NCI-H2196 treated with DMSO at 0.1 percent for 48 hours (cell line): ENCODE measurements around the gene ANO8.
"Not testable (repeated sequence)": the region's sequence is repeated elsewhere in the genome, so short reads cannot be mapped to it uniquely, and the experiment has no call there.

Source experiments
- DNase-seq: peaks from one replicate; lab custom pipeline; 2025; ENCODE audit not compliant: unreplicated experiment; lab: John Stamatoyannopoulos, UW

The ANO8 gene, protein sequence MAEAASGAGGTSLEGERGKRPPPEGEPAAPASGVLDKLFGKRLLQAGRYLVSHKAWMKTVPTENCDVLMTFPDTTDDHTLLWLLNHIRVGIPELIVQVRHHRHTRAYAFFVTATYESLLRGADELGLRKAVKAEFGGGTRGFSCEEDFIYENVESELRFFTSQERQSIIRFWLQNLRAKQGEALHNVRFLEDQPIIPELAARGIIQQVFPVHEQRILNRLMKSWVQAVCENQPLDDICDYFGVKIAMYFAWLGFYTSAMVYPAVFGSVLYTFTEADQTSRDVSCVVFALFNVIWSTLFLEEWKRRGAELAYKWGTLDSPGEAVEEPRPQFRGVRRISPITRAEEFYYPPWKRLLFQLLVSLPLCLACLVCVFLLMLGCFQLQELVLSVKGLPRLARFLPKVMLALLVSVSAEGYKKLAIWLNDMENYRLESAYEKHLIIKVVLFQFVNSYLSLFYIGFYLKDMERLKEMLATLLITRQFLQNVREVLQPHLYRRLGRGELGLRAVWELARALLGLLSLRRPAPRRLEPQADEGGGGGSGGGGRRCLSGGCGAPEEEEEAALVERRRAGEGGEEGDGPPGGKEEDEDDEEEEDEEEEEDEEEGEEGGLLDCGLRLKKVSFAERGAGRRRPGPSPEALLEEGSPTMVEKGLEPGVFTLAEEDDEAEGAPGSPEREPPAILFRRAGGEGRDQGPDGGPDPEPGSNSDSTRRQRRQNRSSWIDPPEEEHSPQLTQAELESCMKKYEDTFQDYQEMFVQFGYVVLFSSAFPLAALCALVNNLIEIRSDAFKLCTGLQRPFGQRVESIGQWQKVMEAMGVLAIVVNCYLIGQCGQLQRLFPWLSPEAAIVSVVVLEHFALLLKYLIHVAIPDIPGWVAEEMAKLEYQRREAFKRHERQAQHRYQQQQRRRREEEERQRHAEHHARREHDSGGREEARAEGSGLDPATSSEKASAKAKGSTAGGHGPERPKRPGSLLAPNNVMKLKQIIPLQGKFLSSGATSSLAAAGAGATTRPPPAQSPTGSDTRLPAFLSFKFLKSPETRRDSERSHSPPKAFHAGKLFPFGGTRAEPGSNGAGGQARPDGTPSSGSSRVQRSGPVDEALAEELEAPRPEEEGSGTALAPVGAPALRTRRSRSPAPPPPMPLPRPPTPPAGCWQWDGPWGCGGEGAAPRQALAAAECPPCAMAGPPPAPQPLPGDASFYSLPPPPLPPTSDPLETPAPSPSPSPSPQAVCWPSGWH

DNA sequence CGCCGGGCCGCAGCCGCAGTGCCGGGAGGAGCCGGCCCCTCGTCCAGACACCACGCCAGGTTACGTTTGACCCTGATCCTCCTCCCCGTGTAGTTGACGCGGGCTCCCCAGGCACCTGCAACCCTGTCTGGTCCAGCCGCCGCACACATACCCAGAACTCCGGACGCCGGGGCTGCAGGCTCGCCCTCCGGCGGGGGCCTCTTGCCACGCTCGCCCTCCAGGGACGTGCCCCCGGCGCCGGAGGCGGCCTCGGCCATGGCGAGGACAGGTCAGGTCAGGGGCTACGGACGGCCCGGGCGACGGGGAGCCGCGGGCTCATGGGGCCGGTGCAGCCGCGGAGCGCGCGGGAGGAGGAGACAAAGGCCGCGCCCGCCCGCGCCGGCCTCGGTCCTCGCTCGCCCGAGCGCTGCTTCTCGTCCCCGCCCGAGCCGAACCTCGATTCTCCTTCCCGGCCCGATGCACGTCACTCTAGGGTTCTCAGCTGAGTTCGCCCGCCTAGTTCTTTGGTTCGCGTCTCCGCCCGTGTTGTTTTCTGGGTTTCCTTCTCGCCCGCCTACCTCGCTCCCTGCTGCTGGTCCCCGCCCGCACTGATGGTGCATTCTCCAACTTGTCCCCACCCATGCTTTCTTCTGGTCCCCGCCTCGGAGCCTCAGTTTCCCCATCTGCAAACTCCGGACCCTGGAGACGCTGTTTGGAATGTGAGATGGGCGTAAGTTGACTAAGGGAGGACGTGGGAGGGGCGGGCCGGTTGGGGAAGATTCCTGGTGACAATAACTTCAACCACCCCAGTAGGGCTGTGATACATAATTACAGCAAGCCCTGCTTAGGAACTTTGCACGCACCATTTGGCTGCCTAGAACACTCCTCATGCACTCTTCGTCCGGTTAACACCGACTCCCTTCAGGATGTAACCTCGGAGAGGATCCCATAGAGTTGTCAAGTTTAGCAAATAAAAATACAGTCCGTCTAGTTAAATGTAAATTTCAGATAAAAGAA lies at the start of gene ANO8:
Gene ANO8, minus strand, starts transcription at position 442 of the 996 bp plus-strand sequence. Its CDS starts 185 bp downstream, at position 257.
- DNase-seq: peak; percentile 98

DNA sequence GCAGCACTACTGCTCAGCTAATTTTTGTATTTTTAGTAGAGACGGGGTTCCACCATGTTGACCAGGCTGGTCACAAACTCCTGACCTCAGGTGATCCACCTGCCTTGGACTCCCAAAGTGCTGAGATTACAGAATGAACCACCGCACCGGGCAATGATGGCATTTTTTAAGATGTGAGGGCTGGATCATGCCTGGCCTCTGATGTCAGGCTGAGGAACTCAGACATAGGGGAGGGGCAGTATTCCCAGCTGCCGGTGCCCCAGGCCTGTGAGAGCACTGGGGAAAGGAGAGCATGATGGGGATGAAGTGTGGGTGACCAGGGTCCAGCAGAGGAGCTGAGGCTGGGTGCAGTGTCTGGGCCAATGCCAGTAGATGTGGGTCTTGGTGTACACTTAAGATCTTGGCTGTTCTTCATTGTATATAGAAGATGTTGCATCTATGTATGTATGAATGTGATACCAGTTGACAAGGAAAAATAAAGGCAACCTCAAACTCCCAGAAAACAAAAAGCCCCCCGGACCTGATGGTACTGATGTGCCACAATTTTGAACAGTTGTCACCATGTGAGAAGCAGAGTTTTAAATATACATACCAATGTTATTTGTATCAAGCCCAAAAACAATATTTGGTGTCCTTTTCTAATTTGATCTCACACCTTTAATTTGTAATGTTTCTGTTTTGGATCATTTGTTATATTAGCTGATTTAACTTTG lies 45.9 kb upstream of the ANO8 start:
- no peak for DNase-seq

DNA sequence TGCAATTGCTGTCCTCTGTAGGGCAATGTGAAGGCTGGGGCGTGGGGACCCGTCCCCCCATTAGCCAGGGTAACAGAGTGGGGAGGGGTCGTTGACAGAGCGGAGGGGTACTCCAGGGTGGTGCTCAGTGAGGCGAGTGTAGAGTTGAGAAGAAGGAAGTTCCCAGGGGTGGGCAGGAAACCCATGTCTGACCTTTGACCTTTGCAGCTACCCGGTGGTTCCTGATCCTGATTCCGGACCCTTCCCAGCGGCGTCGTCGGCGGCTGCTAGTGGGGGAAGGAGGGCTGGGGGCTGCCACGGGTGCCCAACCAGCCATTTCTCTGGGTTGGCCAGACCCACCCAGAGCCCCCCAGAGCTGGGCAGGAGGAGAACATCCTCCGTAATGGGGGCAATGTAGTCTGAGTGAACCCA lies 44.6 kb upstream of the ANO8 start:
- DNase-seq: no peak

DNA sequence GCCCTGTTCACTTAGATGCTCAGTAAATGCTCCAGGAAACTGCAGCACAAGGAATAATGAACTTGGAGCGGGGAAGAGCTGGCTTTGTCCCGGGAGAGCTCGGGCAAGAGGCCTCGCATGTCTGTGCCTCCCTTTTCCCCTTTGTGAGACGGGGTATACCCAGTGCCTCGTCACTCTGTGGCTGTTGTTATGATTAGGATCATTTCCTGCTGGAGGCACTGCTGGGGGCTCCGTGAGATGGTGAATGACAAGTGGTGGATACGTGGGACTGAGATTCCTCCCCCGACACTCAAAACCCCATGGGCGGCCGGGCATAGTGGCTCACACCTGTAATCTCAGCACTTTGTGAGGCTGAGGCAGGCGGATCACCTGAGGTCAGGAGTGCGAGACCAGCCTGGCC lies 43.6 kb upstream of the ANO8 start:
- DNase-seq: no peak

DNA sequence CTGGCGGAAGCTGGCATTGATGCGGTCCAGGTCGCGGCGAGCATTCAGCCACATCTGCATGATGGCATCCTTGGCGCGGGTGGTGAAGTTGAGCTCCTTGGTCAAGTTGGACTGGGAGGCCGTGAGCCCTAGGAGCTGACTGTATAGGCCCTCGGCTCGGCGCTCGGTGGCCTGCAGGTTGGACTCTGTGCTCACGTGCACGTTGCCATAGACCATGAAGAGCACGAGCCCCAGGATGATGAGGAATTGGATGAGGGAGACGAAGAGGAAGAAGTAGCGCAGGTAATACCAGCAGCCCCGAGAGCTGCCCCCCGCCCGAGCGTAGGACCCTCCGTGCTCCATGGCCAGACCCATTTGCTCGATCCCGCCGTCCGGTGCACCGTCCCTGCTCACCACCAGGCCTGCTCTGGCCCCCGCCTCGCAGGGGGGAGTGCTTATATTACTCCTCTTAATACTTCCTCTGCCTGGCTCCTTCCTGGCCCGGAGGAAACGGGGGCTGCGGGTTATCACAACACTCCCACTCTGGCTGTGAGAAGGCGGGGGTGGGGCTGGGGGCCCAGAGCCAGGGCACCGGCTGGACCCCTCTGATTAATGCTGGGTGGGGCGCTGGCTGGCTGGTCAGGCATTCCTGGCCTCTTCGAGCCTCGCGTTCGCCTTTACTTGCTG lies 42.4 kb upstream of the ANO8 start, which contains the start of gene PLVAP:
Gene PLVAP, minus strand, starts transcription at position 408 of the 666 bp plus-strand sequence. Its CDS starts 54 bp downstream, at position 354.
- DNase-seq: no peak

DNA sequence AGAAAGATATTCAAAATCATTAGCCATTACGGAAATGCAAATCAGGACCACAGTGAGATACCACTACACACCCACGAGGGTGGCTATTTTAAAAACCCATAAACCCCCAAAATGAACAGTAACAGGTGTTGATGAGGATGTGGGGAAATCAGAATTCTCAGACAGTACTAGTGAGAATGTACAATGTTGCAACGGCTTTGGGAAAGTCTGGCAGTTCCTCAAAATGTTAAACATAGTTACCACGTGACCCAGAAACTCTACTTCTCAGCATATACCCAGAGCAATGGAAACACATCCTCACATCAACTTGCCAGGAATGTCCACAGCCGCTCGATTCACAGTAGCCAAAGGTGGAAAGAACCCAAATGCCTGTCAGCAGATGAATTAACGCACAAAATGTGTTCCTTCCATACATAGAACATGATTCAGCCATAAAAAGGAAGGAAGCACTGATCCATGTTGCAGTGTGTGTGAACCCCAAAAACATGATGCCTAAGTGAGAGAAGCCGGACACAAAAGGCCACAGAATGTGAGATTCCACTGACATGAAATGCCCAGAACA lies 35.5 kb upstream of the ANO8 start:
- DNase-seq: no peak

DNA sequence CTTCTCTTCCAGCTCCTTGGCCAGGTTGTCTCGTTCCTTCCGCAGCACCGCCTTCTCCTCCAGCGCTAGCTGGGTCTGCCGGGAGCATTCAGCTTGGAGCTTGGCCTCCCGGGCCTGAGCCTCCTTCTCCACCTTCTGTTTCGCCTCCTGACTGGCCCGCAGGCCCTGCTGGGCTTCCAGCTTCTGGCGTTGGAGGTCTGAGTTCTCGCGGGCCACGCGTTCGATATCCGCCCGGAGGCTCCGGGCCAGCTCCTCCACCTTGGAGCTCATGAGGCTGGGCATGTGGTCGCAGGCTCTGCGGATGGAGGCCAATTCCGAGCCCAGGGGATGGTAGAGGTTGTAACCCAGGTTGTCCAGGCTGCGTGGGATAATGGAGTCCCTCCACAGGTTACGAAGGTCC lies 30.7 kb upstream of the ANO8 start:
- DNase-seq: no peak

DNA sequence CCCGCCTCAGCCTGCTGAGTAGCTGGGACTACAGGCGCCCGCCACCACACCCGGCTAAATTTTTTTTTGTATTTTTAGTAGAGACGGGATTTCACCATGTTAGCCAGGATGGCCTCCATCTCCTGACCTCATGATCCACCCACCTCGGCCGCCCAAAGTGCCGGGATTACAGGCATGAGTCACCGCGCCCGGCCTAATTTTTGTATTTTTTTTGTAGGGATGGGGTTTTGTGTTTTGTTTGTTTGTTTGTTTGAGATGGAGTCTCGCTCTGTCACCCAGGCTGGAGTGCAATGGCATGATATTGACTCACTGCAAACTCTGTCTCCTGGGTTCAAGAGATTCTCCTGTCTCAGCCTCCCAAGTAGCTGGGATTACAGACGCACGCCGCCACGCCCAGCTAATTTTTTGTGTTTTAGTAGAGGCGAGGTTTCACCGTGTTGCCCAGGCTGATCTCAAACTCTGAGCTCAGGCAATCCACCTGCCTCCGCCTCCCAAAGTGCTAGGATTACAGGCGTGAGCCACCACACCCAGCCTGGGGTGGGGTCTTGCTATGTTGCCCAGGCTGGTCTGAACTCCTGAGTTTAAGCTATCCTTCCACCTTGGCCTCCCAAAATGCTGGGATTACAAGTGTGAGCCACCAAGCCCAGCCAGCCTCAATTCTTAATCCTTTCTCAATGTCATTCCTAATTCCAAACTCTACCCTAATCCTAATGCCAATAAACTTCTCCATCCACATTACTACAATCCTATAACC lies 29.4 kb upstream of the ANO8 start:
- DNase-seq: not testable (repeated sequence)

DNA sequence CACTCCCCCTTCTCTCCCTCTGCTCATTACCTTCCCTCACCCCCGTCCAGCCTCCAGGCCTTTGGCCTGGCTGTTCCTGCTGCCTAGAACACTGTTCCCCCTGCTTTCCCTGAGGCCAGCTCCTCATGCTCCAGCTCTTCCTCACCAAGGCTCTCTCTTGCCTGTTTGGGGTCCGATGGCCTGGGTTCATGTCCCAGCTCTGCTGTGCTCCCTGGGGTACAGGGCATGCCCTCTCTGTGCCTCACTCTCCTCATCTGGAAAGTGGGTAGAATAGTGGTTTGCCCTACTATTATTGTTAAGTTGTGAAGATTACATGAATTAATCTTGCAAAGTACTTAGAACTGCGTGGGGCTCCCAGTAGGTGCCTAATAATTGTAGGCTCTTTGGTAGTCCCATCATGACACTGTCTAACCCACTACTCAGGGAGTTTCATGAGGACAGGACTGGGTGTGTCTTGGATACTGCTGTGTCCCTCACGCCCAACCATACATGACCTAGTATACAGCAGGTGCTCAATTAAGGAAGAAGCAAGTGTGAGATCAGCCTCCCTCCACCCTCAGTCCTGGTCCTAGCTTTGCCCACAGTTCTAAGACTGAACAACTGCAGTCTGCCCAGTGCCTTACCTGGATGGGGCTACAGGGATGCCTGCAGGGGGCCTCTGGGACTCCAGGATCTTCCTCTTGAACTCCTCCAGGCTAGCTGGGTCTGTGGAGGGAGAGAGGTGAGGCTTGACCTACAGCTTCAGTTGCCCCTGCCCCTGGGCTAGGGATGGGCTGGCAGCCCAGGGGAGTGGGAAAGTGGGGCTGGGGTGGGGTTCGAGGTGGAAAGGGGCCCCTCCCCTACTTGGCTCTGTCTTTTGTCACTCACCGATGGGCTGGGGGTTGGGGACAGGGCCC lies 25.5 kb upstream of the ANO8 start:
- DNase-seq: no peak

DNA sequence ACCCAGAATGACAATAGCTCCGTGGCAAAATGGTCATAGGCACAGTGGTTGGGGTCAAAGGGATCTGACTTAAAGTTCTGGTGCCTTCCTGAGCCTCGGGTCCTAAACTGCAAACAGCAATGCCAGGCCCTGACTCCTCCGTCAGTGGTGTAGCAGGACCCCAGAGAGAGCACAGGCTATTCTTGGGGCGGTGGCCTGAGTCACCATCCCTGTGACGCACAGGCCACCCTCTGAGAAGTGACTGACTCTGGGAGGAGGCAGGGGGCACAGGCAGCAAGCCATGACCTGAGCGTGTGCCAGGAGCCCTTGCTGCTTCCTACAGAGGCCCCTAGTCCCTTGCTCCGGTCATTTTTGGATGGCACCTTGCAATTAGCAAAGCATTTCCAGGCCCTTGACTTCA lies 23.7 kb upstream of the ANO8 start:
- DNase-seq: no peak

DNA sequence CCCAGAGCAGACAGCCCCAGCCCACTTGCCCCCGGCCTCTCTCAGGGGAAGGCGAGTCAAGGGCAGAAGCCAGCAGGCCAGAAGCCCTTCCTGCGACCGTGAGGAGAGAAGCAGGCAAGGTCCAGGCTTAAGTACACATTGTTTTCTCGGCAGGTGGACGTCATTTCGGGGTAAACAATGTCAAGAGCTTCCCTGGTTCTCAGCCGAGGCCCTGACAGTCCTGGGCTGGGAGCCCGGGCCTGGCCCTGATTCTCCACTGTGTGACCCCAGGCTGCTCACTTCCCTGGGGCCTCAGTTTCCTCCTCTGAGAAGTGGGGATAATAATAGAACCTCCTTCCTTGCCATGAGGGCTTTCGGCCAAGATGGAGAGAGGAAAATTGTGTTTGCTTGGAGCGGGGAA lies 23.1 kb upstream of the ANO8 start:
- no peak for DNase-seq

DNA sequence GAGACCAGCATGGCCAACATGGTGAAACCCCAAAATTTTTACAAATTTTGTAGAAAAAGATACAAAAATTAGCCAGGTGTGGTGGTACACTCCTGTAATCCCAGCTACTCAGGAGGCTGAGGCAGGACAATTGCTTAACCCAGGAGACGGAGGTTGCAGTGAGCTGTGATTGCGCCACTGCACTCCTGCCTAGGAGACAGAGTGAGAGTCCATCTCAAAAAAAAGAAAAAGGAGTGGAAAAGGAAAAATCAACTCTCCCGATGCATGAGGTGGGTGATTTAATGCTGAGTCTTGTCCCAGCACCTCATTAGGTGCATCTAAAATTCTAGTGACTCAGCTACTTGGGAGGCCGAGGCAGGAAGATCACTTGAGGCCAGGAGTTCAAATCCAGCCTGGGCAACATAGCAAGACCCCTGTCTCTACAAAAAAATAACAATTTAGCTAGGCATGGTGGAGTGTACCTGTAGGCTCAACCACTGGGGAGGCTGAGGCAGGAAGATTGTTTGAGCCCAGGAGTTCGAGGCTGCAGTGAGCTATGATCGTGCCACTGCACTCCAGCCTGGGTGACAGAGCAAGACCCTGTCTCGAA lies 22.5 kb upstream of the ANO8 start:
- no peak for DNase-seq

DNA sequence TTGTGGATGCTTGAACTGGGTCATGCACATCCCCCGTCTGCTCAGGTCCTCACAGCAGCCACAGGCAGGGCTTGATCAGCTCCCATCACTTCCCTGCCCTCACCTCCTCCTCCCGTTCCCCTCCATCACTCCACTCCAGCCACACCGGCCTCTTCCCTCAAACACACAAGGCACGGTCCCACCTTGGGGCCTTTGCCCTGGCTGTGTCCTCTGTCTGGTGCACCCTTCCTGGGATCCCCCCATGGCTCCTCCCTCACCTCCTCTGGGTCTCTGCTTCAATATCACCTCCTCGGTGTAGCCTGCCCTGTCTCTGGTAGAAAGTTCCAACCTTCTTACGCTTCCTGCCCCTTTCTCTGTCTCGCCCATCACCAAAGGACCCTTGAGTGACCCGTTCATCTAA lies 18.7 kb upstream of the ANO8 start:
- DNase-seq: no peak

DNA sequence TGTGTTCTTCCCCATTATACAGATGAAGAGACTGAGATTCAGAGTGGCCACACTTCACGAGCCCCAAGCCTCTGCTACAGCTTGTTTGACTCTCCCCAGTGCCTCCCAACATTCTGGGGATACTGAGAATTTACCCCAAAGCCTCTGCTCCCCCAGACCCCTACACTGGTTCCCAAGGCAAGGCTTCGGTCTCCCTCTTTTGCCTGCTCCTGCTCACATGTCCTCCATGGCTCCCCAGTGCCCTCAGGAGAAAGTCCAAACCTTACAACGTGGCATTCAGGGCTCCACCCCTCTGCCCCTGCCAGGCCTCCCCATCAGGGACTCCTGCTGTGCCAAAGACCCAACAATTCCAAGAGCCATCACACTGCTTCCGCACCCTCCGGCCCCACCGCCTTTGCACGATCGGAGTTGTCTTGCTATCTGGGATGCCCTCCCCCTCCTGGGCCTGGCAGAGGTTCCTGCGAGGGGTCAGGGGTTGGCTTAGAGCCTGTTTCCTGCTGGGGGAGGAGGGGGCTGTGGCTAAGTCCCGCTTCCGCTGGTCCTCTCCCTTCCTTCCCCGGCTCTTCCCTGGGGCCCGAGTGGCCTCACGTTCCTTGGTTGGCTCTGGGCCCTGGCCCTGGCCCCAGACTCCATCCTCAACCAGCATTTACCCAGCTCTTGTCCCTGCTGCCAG lies 18.1 kb upstream of the ANO8 start:
- no peak for DNase-seq

DNA sequence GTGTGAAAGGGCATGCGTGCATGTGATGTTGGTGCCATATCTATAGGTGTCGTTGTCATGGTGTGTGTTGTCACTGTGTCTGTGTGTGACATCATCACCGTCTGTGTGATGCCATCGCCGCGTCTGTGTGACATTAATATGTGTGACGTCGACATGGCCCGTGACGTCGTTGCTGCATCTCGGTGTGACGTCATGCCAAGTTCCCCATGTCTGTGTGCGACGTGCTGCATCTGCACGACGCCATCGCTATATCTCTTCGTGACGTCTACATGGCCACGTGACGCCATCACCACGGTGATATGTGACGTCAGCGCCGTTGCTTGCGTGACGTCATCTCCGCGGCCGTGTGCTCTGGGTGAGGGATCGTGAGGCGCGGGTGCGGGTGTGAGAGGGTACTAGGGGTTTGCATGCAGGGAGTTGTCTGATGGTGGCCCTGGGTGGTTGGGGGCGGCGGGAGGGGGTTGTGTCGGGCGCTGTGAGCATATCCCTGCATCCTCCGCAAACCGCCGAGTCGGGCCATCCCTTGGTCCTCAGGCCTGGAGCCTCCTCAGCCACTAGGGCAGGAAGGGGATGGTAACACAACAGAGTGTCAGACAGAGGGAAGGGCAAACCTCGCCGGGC lies 17.3 kb upstream of the ANO8 start:
- DNase-seq: no peak
